CD4-positive, alpha-beta T cell treated with Interleukin-4 for 1 hour (primary cell): ENCODE measurements around the gene CCDC178.
"Not testable (repeated sequence)": the region's sequence is repeated elsewhere in the genome, so short reads cannot be mapped to it uniquely, and the experiment has no call there.

ENCODE experiments used
- DNase-seq, 2 donors: peaks; one replicate each; pipeline ENCODE4 v3.0.0-alpha.2; 2020 to 2022

CCDC178 gene

DNA sequence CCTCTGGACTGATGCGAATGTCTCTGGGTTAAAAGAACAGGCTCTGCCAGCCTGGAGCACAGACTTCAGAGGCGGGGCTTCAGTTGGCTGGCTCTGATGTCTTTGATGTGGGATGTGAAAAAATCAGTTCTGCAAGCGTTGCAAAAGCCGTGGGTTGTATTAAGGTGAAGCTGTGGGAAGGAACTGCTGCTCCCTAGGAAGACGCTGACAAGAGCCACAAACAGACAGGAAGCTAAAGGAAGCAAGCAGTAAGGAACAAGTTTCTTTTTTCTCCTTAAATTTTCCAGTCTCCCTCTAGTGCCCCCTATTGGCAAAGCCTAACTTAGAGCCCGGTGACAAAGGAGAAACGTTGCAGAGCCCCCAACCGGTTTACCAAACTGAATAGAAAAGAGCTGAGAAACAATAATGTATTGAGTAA is 239.0 kb downstream of the CCDC178 start:
- DNase-seq = no peak

GRCh38 chr18:33195795-33196194 is 244.7 kb downstream of the CCDC178 start:
- DNase-seq = no peak

- DNase-seq = no peak
Measured at GRCh38 chr18:33194793-33195192, 245.7 kb downstream of the CCDC178 start.

GRCh38 chr18:33184958-33185357 is 255.6 kb downstream of the CCDC178 start:
- no peak for DNase-seq

DNA sequence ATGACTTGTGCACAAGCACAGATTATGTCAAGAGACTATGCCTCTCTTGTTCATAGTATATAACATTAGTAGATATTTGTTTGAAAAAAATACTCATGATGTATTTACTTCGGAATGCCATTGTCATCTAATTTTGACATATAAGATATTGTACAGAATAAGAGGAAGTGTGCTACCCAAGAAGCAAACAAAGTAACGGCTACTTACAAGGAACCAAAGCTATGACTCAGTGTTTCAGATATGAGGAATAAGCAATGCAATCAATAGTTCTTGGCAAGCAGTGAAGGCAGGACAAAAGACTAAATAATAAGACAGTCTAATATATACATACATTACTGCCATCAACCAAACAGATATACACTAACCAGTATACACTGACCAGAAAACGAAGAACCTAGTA is 256.3 kb downstream of the CCDC178 start:
- DNase-seq = no peak

- DNase-seq = no peak
Measured at GRCh38 chr18:33183136-33183535, 257.4 kb downstream of the CCDC178 start.

GRCh38 chr18:33181016-33181415 is 259.5 kb downstream of the CCDC178 start:
- no peak for DNase-seq

- DNase-seq = no peak
Measured at GRCh38 chr18:33169218-33169617, 271.3 kb downstream of the CCDC178 start.

- not testable (repeated sequence) for DNase-seq
Measured at GRCh38 chr18:33164121-33164520, 276.4 kb downstream of the CCDC178 start.

DNA sequence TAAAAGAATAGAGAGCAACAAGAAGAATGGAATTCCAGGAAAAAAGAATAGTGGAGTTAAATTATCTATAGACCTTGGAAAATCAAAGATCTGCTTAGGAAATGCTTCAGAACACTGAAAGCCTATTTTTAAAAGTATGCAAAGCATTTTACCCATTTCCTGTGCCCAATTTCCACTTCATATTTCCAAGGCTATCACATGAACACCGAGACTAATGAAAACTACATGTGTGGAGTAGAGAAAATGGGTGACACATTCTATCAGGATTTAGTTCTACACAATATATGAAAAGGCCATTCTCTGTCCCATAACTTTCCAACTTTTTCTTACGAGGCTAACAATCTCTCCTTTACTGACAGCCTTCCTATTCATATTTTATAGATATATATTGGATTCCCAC is 279.4 kb downstream of the CCDC178 start:
- DNase-seq = no peak

DNA sequence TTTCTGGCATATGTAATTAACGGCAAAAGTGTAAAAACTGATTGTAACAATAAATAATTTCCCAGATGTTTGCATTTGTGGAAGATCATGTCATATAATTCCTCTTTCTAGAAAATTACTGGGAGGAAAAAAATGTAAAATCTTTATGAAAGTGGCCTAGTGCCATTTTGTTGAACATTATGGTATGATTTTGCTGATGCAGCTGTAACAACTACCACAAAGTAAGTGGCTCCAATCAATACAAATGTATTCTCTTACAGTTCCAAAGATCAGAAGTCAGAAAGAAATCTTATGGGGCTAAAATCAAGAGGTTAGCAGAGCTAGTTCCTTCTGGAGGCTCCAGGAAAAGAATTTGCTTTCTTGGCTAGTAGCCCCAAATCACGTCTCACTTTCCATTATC is 281.4 kb downstream of the CCDC178 start:
- no peak for DNase-seq

DNA sequence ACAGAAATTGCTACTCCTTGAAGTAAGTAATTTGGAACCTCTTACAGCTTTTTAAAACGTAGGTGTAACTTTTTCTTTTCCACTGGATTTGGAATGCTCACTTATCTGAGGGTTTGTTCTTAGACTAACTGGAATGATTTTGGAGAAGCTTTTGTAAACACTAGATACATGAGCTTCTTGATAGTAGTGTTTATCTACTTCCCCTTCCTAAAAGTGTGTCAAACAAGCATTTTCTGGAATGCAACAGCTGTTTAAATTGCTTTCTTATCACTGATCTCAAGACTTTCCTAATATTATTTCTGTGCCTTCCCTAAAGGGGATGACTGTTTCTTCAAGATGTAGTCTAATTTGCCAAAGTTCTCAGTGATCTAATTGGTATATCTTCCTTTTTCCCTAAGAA is 282.6 kb downstream of the CCDC178 start:
- DNase-seq = no peak

- DNase-seq = no peak
Measured at GRCh38 chr18:33156906-33157470, 283.5 kb downstream of the CCDC178 start.

DNA sequence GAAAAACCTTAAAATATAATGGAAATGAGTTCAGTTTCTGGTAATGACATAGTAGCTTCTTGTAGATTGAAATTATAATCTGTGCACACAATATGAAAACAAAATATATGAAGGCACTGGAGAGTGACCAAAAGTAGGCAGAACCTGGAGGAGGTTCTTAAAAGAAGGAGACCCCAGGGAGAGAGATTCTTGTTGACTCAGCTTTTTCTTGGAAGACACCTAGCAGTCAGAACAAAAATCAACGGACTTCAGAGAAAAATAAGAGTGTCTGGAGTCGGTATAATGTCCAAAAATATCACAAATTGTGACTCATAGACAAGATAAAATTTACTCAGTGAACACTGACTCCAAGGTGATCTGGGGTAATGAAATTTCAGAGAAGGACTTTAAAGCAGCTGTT is 286.5 kb downstream of the CCDC178 start:
- DNase-seq = no peak

- DNase-seq = no peak
Measured at GRCh38 chr18:33152376-33152775, 288.1 kb downstream of the CCDC178 start.

DNA sequence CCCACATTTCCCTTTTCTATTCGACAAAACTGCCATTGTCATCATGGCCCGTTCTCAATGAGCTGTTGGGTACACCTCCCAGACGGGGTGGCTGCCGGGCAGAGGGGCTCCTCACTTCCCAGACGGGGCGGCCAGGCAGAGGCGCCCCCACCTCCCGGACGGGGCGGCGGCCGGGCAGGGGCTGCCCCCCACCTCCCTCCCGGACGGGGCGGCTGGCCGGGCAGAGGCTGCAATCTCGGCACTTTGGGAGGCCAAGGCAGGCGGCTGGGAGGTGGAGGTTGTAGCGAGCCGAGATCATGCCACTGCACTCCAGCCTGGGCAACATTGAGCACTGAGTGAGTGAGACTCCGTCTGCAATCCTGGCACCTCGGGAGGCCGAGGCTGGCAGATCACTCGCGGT is 292.7 kb downstream of the CCDC178 start:
- DNase-seq = not testable (repeated sequence)

DNA sequence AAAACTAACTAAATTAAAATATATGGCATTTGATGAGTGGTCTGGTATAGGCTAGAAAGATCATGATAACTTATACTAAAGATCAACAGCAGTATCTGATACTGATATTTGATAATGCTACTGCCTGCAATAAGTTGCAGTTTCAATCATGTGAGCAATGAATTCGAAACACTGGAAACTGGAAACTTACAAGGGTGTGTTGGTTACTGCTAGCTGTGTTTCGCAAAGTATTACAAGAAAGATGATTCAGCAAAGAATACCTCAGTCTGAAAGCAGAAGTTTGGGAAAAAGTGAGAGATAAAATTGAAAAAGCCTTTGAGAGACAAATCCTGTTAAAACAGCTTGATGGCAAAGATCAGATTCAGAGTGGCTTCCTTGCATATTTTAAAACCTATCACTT is 294.5 kb downstream of the CCDC178 start:
- DNase-seq = no peak

- no peak for DNase-seq
Measured at GRCh38 chr18:33135951-33136660, 304.4 kb downstream of the CCDC178 start.

DNA sequence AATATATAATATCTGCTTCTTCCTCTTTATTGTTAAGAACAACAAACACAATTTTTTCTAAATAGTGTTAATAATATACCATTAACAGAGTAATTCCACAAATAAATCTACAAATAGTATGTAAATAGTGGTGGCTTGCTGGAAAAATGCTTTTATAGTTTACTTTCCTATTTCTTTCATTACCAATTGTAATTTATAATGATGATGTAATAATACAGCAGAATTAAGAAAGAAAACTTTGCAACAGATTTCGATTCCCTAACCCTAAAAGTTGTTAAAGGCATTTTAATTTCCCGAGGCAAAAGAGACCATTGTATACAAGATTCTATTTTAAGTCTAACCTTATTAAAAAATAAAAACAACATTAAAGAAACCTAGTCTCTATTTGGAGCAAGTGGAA is 307.9 kb downstream of the CCDC178 start:
- no peak for DNase-seq

DNA sequence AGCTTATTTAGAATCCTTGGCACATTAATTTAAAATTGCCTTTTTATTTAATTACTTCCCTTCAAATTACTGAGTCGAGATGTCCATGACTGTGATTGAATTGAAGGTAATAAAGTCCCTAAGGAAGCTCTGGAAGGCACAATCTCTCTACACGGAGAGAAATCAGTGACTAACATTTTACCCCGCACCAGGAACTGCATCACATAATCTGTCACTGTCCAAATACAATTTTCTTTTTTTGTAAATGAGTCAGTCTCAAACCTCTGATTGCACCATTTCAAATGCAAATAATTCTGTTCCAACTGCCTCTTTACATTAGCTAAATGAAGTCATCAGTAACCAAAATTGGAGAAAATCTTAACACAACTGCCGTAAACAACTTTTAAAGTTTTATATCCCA is 311.9 kb downstream of the CCDC178 start:
- no peak for DNase-seq

GRCh38 chr18:33123862-33124518 is 316.5 kb downstream of the CCDC178 start:
- no peak for DNase-seq

DNA sequence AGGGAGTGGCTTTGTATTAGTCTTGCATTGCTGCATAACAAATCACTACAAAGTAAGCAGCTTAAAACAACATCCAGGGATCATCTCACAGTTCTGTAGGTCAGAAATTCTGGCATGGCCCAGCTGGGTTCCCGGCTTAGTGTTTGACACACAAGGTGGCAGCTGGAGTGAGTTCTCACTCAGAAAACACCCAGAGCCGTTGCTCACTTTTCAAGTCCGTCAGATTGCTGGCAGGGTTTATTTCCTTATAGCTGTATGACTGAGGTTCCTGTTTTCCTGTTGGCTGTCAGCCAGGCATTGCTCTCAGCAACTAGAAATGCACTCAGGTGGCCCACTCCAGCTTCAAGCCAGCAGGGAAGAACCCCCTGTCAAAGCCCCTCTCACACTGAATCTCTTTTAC is 324.1 kb downstream of the CCDC178 start:
- DNase-seq = no peak

DNA sequence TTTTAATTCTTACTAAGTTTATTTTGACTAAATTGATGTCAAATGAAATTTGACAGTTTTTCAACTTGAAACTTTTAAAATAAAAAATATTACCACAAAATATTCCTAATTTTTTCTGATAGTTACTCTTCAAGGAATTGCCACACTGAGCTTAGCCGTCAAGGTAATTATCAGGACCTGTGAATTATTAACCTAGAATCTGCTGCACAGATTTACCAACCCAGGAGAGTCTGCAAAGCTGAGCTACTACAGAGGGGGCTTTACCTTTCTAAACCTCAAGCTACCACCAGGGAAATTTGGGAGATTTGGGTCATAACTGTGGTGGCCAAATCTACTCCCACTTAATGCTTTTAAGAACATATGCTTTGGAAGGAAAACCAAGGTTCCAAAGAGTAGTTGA is 324.6 kb downstream of the CCDC178 start:
- DNase-seq = no peak

DNA sequence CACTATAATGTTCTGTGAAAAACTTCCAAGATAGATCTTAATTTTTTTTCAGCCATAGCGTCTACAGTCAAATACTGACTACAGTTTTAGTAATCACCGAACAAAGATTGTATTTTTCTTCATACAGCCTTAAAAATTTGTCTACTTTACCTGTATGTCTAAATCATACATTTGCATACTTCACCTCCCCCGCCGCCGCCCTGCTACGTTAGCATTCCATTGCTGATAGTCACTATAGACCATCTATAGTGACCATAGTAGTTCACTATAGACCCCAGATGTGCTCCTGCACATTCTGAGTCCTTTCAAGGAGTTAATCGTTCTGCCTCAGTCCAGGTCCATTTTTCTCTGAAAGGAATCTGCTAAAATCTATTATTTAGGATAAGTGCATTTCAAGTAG is 325.0 kb downstream of the CCDC178 start:
- DNase-seq = no peak

DNA sequence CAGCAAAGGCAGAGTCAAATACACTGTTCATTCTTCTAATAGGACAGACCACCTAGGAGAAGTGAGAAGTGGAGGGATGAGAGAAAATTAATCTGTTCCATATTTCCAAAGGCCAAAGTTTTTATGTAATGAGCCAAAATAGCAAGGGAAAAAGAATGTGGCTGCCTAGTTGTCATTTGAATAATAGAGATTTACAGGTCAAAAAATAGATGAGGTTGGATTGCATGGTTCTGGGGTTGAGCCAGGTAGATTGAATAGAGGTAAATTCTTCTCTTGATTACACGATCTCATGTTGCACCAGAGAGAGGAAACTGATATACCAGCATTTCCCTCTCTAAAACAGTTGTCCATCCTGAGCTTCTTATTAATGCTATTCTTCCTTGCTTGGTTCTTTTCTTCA is 325.8 kb downstream of the CCDC178 start:
- DNase-seq = no peak
